Lung (tissue), 12 donors: ENCODE results near the gene DLK2. TPM values are rescaled to one million over a fixed set of nuclear protein-coding genes. Genes with fewer than 3 reads are reported as not detected.

Experiments
- ATAC-seq: fragments of 200-7000 bp; cut with Tn5 transposase; one replicate; pipeline ENCODE4 v1.9.1; 2020; ENCODE audit warnings: moderate number of reproducible peaks; ENCODE audit not compliant: insufficient read depth, low FRiP score
- DNase-seq, 3 donors: peaks; one replicate each; pipeline ENCODE4 v3.0.0-alpha.2; 2013 to 2017
- H3K27ac ChIP-seq, 2 donors: one replicate each; pipeline ENCODE4 v1.5.1; 2013; ENCODE audit warnings: mild to moderate bottlenecking in 2 of 2, moderate library complexity in 2 of 2, control low read depth in 1 of 2, inconsistent platforms in 1 of 2, low read depth in 1 of 2, low read length in 1 of 2
- H3K27me3 ChIP-seq, 3 donors: one replicate each; pipeline ENCODE4 v1.5.1; 2013; ENCODE audit warnings: low read length in 2 of 3; ENCODE audit not compliant: control insufficient read depth in 3 of 3, insufficient read depth in 3 of 3
- H3K36me3 ChIP-seq, 4 donors: one replicate each; pipeline ENCODE4 v1.5.1; 2013; ENCODE audit warnings: low read length in 4 of 4, mild to moderate bottlenecking in 1 of 4, moderate library complexity in 1 of 4; ENCODE audit not compliant: control insufficient read depth in 4 of 4, insufficient read depth in 4 of 4
- H3K4me1 ChIP-seq, 5 donors: one replicate each; pipeline ENCODE4 v1.5.1; 2013; ENCODE audit warnings: low read length in 5 of 5, mild to moderate bottlenecking in 2 of 5, moderate library complexity in 1 of 5; ENCODE audit not compliant: control insufficient read depth in 5 of 5, insufficient read depth in 5 of 5
- H3K4me3 ChIP-seq: one replicate; pipeline ENCODE4 v1.5.1; 2013; ENCODE audit warnings: mild to moderate bottlenecking, control low read depth, moderate library complexity
- H3K9ac ChIP-seq, 2 donors: one replicate each; pipeline ENCODE4 v1.5.1; 2013; ENCODE audit warnings: low read length in 2 of 2, control low read depth in 1 of 2; ENCODE audit not compliant: insufficient read depth in 1 of 2
- H3K9me3 ChIP-seq, 4 donors: one replicate each; pipeline ENCODE4 v1.5.1; 2013; ENCODE audit warnings: low read length in 3 of 4, mild to moderate bottlenecking in 1 of 4, moderate library complexity in 1 of 4; ENCODE audit not compliant: control insufficient read depth in 4 of 4, insufficient read depth in 3 of 4
- WGBS, 2 donors: extraction: QIAGEN DNeasy Blood & Tissue Kit; methylation state at CpG; one replicate each; pipeline ENCODE4 v1.1.7; 2013; 5-methylcytosine and 5-hydroxymethylcytosine counted together
- polyA plus RNA-seq, 2 donors: library from polyadenylated mRNA; stranded (reverse); fragments of 200-250 nt; gene quantifications; one replicate each; pipeline ENCODE4 v1.2.1, GENCODE V29; 2013
- total RNA-seq, 2 donors: library from RNA; depleted of rRNA in 1 of 2; stranded (reverse); fragments of >200 nt in 1 of 2; gene quantifications; one replicate each; pipeline ENCODE4 v1.2.1, GENCODE V29; 2014 to 2021
- TF ChIP-seq, protein P1 (sequence below): IDR thresholded peaks from 2 replicates; pipeline ENCODE4 v1.5.1; 2012; ENCODE audit warnings: mild to moderate bottlenecking; ENCODE audit errors: control extremely low read depth, extremely low read depth
- donor health status: control.
- donor health status: control.
- donor health status: Bipolar disorder and iron deficiency.
- donor health status: healthy.
- donor health status: DM: yes; HTN: yes; CAD: no.

DLK2 gene
- total and polyA plus RNA-seq, 4 donors, result 1.1 to 2.6 (median 1.3) TPM

DNA sequence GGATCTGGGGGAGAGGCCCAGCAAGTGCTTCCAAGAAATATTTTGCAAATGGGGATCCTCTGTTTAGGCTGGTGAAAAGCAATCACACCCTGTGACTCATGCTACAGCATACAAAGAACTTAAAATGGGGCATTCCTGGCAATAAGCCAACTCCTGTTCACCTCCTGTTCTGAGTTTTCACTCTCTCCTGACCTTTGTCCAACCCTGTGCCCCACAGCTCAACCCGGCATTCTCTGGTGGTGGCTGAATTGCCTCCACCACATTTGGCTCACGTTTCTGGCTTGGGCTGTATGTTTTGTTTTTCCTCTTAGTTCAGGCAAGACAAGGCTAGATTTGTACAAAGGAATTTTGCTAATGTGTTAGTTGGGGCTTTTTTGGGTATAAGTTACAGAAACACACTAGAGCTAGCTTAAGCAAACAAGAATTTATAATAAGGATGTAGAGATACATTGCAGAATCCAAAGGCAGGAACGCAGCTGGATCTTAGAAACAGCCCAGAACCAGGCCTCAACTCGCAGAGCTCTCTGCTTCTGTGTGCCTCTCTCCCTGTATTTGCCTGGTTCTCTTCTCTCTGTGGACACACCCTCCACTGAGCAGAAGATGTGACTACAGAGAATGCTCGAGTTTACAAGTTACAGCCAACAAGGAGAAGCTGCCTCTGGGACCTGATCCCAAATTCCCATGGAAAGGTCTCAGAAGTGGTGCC is 18.6 kb downstream of the DLK2 start:
- no peak overlapping the region for H3K4me3 ChIP-seq
- no peaks in the 10 kb centered on the region for H3K27me3 ChIP-seq
- ATAC-seq (peak; percentile 36), DNase-seq (peak; percentile 77 to 84 (median 80))
- TF ChIP-seq, protein P1, sequence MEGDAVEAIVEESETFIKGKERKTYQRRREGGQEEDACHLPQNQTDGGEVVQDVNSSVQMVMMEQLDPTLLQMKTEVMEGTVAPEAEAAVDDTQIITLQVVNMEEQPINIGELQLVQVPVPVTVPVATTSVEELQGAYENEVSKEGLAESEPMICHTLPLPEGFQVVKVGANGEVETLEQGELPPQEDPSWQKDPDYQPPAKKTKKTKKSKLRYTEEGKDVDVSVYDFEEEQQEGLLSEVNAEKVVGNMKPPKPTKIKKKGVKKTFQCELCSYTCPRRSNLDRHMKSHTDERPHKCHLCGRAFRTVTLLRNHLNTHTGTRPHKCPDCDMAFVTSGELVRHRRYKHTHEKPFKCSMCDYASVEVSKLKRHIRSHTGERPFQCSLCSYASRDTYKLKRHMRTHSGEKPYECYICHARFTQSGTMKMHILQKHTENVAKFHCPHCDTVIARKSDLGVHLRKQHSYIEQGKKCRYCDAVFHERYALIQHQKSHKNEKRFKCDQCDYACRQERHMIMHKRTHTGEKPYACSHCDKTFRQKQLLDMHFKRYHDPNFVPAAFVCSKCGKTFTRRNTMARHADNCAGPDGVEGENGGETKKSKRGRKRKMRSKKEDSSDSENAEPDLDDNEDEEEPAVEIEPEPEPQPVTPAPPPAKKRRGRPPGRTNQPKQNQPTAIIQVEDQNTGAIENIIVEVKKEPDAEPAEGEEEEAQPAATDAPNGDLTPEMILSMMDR, result no peak
- WGBS, 2 donors, result 47 to 77% methylated on average over 5 of the region's 5 CpGs
- H3K4me1 ChIP-seq, result peaks cover 0 to 18% (median 7%) of the 10 kb centered on the region in 5 donors
- H3K9me3 ChIP-seq, result no peaks in the 10 kb centered on the region
- peaks cover 4 to 23% (median 12%) of the 10 kb centered on the region in 4 donors for H3K36me3 ChIP-seq
- H3K27ac ChIP-seq, result peak overlapping the region in 1 of 2 donors; percentile 32
- H3K9ac ChIP-seq, result peak overlapping the region in 1 of 2 donors; percentile 48

DNA sequence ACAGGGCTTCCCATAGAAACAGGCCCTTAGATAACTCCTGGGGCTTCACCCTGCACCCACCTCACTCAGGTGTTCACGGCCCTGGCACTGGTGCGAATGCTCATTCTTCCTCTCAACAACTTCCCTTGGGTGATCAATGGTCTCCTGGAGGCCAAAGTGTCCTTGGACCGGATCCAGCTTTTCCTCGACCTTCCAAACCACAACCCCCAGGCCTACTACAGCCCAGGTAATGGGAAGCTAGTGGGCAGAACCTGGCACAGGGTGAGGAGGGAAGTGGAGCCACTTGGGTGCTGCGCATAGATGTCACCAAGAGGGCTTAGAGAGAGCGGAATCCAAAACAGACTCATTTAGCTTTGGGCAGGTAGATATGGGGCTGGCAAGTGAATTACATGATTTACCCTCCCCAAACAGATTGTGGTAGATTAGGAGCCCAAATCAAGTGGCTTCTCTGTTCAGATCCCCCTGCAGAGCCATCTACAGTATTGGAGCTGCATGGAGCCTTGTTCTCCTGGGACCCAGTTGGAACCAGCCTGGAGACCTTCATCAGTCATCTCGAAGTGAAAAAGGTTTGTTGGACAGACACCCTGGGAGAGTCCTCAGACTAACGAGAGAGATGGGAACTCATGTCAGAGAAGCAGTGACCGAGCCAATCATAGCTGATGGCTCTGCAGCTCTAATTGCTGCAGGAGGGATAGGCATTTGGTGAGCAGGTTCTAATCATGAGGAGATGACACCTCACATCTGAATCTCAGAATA is 19.5 kb downstream of the DLK2 start:
- no peak for DNase-seq
- H3K9ac ChIP-seq, result no peak overlapping the region
- TF ChIP-seq, protein P1, result no peak
- H3K27me3 ChIP-seq, result no peaks in the 10 kb centered on the region
- 86 to 90% methylated on average over 9 of the region's 9 CpGs for WGBS, 2 donors
- peaks cover 0 to 18% (median 7%) of the 10 kb centered on the region in 5 donors for H3K4me1 ChIP-seq
- peaks cover 0 to 22% (median 8%) of the 10 kb centered on the region in 4 donors for H3K36me3 ChIP-seq
- ATAC-seq, result no peak
- H3K9me3 ChIP-seq, result no peaks in the 10 kb centered on the region
- no peak overlapping the region for H3K4me3 ChIP-seq
- H3K27ac ChIP-seq, result no peak overlapping the region

DNA sequence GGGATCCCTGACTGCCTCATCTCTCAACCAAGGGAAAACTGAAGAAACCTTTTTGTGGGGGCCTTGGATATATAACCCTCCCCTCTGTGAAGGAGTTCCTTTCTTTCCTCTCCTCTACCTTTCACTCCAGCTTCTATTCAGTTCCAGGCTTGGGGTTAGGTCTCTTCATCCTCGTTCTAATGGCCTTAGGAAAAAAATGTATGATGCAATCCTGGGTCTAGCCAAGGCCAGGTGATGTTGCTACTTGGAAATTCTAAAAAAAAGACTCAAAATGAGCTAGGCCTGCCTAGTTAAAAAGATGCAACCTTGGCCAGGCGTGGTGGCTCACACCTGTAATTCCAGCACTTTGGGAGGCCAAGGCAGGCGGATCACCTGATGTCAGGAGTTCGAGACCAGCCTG is 20.4 kb downstream of the DLK2 start:
- no peaks in the 10 kb centered on the region for H3K9me3 ChIP-seq
- WGBS, 2 donors, result 94 to 98% methylated on average over 4 of the region's 4 CpGs
- peaks cover 0 to 18% (median 7%) of the 10 kb centered on the region in 5 donors for H3K4me1 ChIP-seq
- H3K27me3 ChIP-seq, result no peaks in the 10 kb centered on the region
- no peak for DNase-seq
- no peak overlapping the region for H3K9ac ChIP-seq
- no peak for ATAC-seq
- no peak overlapping the region for H3K4me3 ChIP-seq
- H3K27ac ChIP-seq, result no peak overlapping the region
- TF ChIP-seq, protein P1, result no peak
- peaks cover 0 to 19% (median 7%) of the 10 kb centered on the region in 4 donors for H3K36me3 ChIP-seq
